ENCODE data around the gene PDXP. TPM values are rescaled to one million over a fixed set of nuclear protein-coding genes. Genes with fewer than 3 reads are reported as not detected.
A peak's percentile ranks its signal among the peaks of the same experiment; 100 is the strongest.

The PDXP gene
- total and polyA plus RNA-seq, 2 of the 13 experiments (the other 11 are each of a cell fraction or from before 2014, with no cell fraction given) = 58.2 to 70.6 TPM

GRCh38 chr22:37634417-37634924 is 24.1 kb upstream of the PDXP start:
- peaks cover 88% of the 10 kb centered on the region for H3K4me1 ChIP-seq (ENCODE audit: insufficient read depth, low read length)
- CTCF ChIA-PET (ENCODE audit: low intra/inter-chr PET ratio, low total read pairs) = interaction anchor here (0.7 to 1.5 kb wide), 2 partner anchors 11 to 47 kb away, joined by 3 to 4 read pairs; no protein-coding TSS in a partner anchor
- DNase-seq (ENCODE audit: low spot score) (no peak), FAIRE-seq (no peak), ATAC-seq (peak; percentile 3)
- H3K4me2 ChIP-seq (ENCODE audit: low read depth, low read length) = peak overlapping the region; percentile 94
- no peaks in the 10 kb centered on the region for H4K20me1 ChIP-seq (ENCODE audit: insufficient read depth, low read length)
- peak overlapping the region; percentile 31 to 69 (median 51); a peak in 5 of 6 replicates for H3K4me3 ChIP-seq (replicated peaks in 1 of 3; ENCODE audit: insufficient read depth in 1 of 3, low read depth in 2 of 3, low read length in 3 of 3)
- H3K36me3 ChIP-seq (replicated peaks in 1 of 2; ENCODE audit: control insufficient read depth in 1 of 2, insufficient read depth in 2 of 2, low read length in 2 of 2) = no peaks in the 10 kb centered on the region; a peak in 1 of 5 replicates
- BruUV-seq (replicated peaks) = TSS peak; percentile 11
- H3K79me2 ChIP-seq (ENCODE audit: insufficient read depth, low read length) = no peaks in the 10 kb centered on the region
- no peaks in the 10 kb centered on the region for H3K27me3 ChIP-seq (ENCODE audit: control insufficient read depth in 1 of 2, insufficient read depth in 2 of 2, low read length in 2 of 2)
- no peaks in the 10 kb centered on the region for H3K9me3 ChIP-seq (ENCODE audit: low read length)
- peak overlapping the region; percentile 84 for H3K27ac ChIP-seq (ENCODE audit: extremely low read length, insufficient read depth, low read length)
- POLR2A ChIA-PET = interaction anchor here (0.6 to 15.8 kb wide), 15 partner anchors 8 to 262 kb away, joined by 3 to 242 read pairs (median 4); partner anchors contain the start of genes GCAT, GGA1, NOL12 and PDXP
- intact Hi-C loops (cut with micrococcal nuclease; ENCODE audit: unreplicated experiment) = no loop called here
- peak overlapping the region; percentile 63 for H3K9ac ChIP-seq (ENCODE audit: insufficient read depth, low read depth, low read length)
- WGBS (ENCODE audit: low lambda C conversion rate) = 0% methylated on average over 7 of the region's 8 CpGs
- in situ Hi-C loops (cut with HindIII; ENCODE audit: extremely low pct_ligation_motif_present, low pct_unique_long_range_greater_than_20kb) = no loop called here
- H2AFZ ChIP-seq (ENCODE audit: low read length) = no peak overlapping the region
- TF ChIP-seq MYC (CRISPR knock-in tag; IDR thresholded peaks at IDR 0.05; ENCODE audit: borderline replicate concordance) (peak; percentile 44; the same call in 1 of the 2 replicates), ZNF512 (CRISPR knock-in tag; IDR thresholded peaks at IDR 0.05) (no peak), ZNF3 (CRISPR knock-in tag; IDR thresholded peaks at IDR 0.05) (peak; percentile 67; the same call in 1 of the 2 replicates), BRCA1 (CRISPR knock-in tag; IDR thresholded peaks at IDR 0.05) (0 out of 2 replicates have a peak, but pooled peaks have one; percentile 36), ZNF768 (CRISPR knock-in tag; IDR thresholded peaks at IDR 0.05) (no peak), SSRP1 (CRISPR knock-in tag; IDR thresholded peaks at IDR 0.05) (0 out of 2 replicates have a peak, but pooled peaks have one; percentile 29), BCL3 (CRISPR knock-in tag; IDR thresholded peaks at IDR 0.05) (no peak), ZNF746 (CRISPR knock-in tag; IDR thresholded peaks at IDR 0.05) (no peak), DMAP1 (CRISPR knock-in tag; IDR thresholded peaks at IDR 0.05) (0 out of 2 replicates have a peak, but pooled peaks have one; percentile 12), ZNF160 (CRISPR knock-in tag; IDR thresholded peaks at IDR 0.05) (no peak; the same call in 1 of the 2 replicates), TCF12 (IDR thresholded peaks at IDR 0.05) (no peak), TCF12 (CRISPR knock-in tag; IDR thresholded peaks at IDR 0.05) (no peak), ZSCAN22 (CRISPR knock-in tag; IDR thresholded peaks at IDR 0.05) (peak; percentile 17; the same call in 1 of the 2 replicates), HOXA3 (CRISPR knock-in tag; IDR thresholded peaks at IDR 0.05) (peak; percentile 23; the same call in 1 of the 2 replicates), ZBTB42 (CRISPR knock-in tag; IDR thresholded peaks at IDR 0.05) (0 out of 2 replicates have a peak, but pooled peaks have one; percentile 5), TOPORS (CRISPR knock-in tag; IDR thresholded peaks at IDR 0.05) (no peak)
- TF ChIP-seq, protein P1, sequence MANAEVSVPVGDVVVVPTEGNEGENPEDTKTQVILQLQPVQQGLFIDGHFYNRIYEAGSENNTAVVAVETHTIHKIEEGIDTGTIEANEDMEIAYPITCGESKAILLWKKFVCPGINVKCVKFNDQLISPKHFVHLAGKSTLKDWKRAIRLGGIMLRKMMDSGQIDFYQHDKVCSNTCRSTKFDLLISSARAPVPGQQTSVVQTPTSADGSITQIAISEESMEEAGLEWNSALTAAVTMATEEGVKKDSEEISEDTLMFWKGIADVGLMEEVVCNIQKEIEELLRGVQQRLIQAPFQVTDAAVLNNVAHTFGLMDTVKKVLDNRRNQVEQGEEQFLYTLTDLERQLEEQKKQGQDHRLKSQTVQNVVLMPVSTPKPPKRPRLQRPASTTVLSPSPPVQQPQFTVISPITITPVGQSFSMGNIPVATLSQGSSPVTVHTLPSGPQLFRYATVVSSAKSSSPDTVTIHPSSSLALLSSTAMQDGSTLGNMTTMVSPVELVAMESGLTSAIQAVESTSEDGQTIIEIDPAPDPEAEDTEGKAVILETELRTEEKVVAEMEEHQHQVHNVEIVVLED (CRISPR knock-in tag; IDR thresholded peaks at IDR 0.05; ENCODE audit: borderline replicate concordance) = no peak
- TF ChIP-seq, protein P2, sequence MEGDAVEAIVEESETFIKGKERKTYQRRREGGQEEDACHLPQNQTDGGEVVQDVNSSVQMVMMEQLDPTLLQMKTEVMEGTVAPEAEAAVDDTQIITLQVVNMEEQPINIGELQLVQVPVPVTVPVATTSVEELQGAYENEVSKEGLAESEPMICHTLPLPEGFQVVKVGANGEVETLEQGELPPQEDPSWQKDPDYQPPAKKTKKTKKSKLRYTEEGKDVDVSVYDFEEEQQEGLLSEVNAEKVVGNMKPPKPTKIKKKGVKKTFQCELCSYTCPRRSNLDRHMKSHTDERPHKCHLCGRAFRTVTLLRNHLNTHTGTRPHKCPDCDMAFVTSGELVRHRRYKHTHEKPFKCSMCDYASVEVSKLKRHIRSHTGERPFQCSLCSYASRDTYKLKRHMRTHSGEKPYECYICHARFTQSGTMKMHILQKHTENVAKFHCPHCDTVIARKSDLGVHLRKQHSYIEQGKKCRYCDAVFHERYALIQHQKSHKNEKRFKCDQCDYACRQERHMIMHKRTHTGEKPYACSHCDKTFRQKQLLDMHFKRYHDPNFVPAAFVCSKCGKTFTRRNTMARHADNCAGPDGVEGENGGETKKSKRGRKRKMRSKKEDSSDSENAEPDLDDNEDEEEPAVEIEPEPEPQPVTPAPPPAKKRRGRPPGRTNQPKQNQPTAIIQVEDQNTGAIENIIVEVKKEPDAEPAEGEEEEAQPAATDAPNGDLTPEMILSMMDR (CRISPR knock-in tag; IDR thresholded peaks at IDR 0.05) = peak; percentile 35; the same call in 1 of the 2 replicates

Data from HepG2 (cell line).